ENCODE results near the gene WDR4. TPM values are rescaled to one million over a fixed set of nuclear protein-coding genes. Genes with fewer than 3 reads are reported as not detected.
A peak's percentile ranks its signal among the peaks of the same experiment; 100 is the strongest.

WDR4 gene
- total RNA-seq, 2 donors from 2014 or later, result 8.0 to 37.9 TPM

- peak in 1 of 4 donors; percentile 20 for DNase-seq
These were observed 15.9 kb downstream of the WDR4 start for GRCh38 chr21:42863504-42863870.

GRCh38 chr21:42862774-42863503, 16.4 kb downstream of the WDR4 start:
- Histone ChIP-seq H3K9me3 (no peaks in the 10 kb centered on the region), H3K4me3 (no peak overlapping the region), H3K27ac (no peak overlapping the region), H3K4me1 (no peaks in the 10 kb centered on the region), H3K27me3 (no peaks in the 10 kb centered on the region), H3K36me3 (replicated peaks in 1 of 2; ENCODE audit: insufficient read depth in 1 of 2, low read depth in 2 of 2) (peaks cover 0 to 16% of the 10 kb centered on the region in 2 donors)
- 83 to 84% methylated on average over 15 to 21 of the region's 21 CpGs for WGBS, 2 donors
- intact Hi-C loops (cut with DNase I), result no loop called here
- ATAC-seq (peak; percentile 16), DNase-seq (no peak)
- TF ChIP-seq CTCF (IDR thresholded peaks at IDR 0.05), result no peak
- no peak for TF ChIP-seq POLR2A (IDR thresholded peaks at IDR 0.05)

More at GRCh38 chr21:42863504-42863870, 15.9 kb downstream of the WDR4 start:
- intact Hi-C loops (cut with DNase I), result no loop called here
- no peak overlapping the region for H3K27ac ChIP-seq
- WGBS, 2 donors, result 64 to 70% methylated on average over 13 of the region's 13 CpGs
- no peak overlapping the region for H3K4me3 ChIP-seq
- H3K9me3 ChIP-seq, result no peaks in the 10 kb centered on the region
- TF ChIP-seq POLR2A (IDR thresholded peaks at IDR 0.05), result no peak
- no peak for TF ChIP-seq CTCF (IDR thresholded peaks at IDR 0.05)
- H3K27me3 ChIP-seq, result no peaks in the 10 kb centered on the region
- no peaks in the 10 kb centered on the region for H3K4me1 ChIP-seq
- ATAC-seq, result no peak
- H3K36me3 ChIP-seq (replicated peaks in 1 of 2; ENCODE audit: insufficient read depth in 1 of 2, low read depth in 2 of 2), result peaks cover 0 to 15% of the 10 kb centered on the region in 2 donors

DNA sequence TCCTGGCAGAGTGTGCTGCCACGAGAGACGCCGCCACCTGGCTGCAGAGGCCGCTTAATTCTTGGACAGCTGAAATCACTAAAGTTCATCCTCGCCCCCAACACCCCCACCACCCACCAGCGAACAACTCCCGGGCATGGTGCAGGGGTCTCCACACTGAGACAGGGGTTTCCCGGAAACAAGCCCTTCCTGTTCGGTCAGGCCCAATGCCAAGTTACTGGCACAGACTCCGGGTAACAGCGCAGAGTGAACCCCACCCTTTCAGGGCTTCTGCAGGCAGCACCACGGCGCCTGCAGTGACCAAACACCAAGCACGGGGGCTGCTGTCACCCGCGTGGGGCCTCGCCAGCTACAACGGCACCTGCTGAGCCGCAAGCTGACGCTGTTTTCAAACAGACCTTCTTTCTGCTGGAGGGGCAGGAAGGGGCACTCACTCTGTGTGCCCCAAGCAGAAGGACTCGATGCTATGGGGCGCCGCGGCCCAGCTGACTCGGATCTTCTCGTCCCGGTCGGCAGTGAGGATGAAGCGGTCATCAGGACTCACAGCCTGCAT, 17.4 kb downstream of the WDR4 start:
- Histone ChIP-seq H3K4me1 (no peaks in the 10 kb centered on the region), H3K4me3 (no peak overlapping the region), H3K27ac (no peak overlapping the region), H3K27me3 (no peaks in the 10 kb centered on the region), H3K36me3 (replicated peaks in 1 of 2; ENCODE audit: insufficient read depth in 1 of 2, low read depth in 2 of 2) (peaks cover 0 to 12% of the 10 kb centered on the region in 2 donors), H3K9me3 (no peaks in the 10 kb centered on the region)
- 86% methylated on average over 7 to 27 of the region's 29 CpGs for WGBS, 2 donors
- DNase-seq (no peak), ATAC-seq (no peak)
- TF ChIP-seq POLR2A (IDR thresholded peaks at IDR 0.05), result no peak
- TF ChIP-seq CTCF (IDR thresholded peaks at IDR 0.05), result no peak
- intact Hi-C loops (cut with DNase I), result no loop called here

DNA sequence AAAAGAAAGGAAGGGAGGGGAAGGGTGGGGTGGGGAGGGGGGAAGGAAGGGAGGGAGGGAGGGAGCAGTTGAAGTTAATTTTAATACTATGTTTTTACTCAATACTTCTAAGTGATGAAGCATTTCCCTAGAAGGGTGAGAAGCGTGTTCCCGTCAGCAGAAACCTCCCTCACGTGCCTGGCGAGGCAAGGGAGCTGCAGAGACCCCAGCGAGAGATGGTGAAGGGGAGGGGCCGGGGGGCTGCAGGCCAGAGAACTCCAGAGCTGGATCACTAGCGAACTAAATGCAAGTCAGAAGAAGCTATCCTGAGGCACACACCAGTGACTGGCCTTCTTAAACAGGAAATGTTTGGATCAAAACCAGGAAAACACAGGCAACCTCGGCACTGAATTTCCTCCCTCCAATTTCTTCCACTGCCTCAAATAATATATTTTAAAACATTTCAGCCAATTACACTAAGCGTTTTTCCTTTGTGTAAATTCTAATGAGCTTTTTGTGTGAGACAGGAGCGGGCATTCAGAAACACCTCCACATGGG, 18.0 kb downstream of the WDR4 start:
- no peak for ATAC-seq
- no peak overlapping the region for H3K27ac ChIP-seq
- no peak overlapping the region for H3K4me3 ChIP-seq
- DNase-seq, result no peak
- no peaks in the 10 kb centered on the region for H3K4me1 ChIP-seq
- no peaks in the 10 kb centered on the region for H3K9me3 ChIP-seq
- intact Hi-C loops (cut with DNase I), result no loop called here
- H3K36me3 ChIP-seq (replicated peaks in 1 of 2; ENCODE audit: insufficient read depth in 1 of 2, low read depth in 2 of 2), result peaks cover 0 to 12% of the 10 kb centered on the region in 2 donors
- WGBS, 2 donors, result 82 to 92% methylated on average over 10 of the region's 10 CpGs
- no peak for TF ChIP-seq POLR2A (IDR thresholded peaks at IDR 0.05)
- no peak for TF ChIP-seq CTCF (IDR thresholded peaks at IDR 0.05)
- H3K27me3 ChIP-seq, result no peaks in the 10 kb centered on the region
